Loucy (cell line): ENCODE data around the gene FHIT.

Experiments
- H2AFZ ChIP-seq: fragments of 200-600 bp; sonication (generic); 2 replicates; pipeline ENCODE4 v1.6.0; 2016; ENCODE audit warnings: antibody characterized with exemption, mild to moderate bottlenecking, low read length, moderate library complexity
- H3F3A ChIP-seq: fragments of 200-600 bp; 2 replicates; pipeline ENCODE4 v1.6.0; 2016; ENCODE audit warnings: antibody characterized with exemption, low read depth, mild to moderate bottlenecking
- H3K27me3 ChIP-seq: fragments of 200-600 bp; sonication (generic); 2 replicates; pipeline ENCODE4 v1.6.1; 2014; ENCODE audit warnings: low read length, mild to moderate bottlenecking; ENCODE audit not compliant: insufficient read depth, poor library complexity, severe bottlenecking
- H3K36me3 ChIP-seq: fragments of 200-600 bp; sonication (generic); 2 replicates; pipeline ENCODE4 v1.6.1; 2016; ENCODE audit warnings: low read length; ENCODE audit not compliant: insufficient read depth
- H3K4me1 ChIP-seq: fragments of 200-600 bp; sonication (generic); 2 replicates; pipeline ENCODE4 v1.5.1; 2014; ENCODE audit warnings: low read length, mild to moderate bottlenecking; ENCODE audit not compliant: insufficient read depth, poor library complexity, severe bottlenecking
- H3K4me2 ChIP-seq: fragments of 200-600 bp; sonication (generic); 2 replicates; pipeline ENCODE4 v1.6.0; 2014; ENCODE audit warnings: antibody characterized with exemption, low read length, low read depth, mild to moderate bottlenecking; ENCODE audit not compliant: poor library complexity, severe bottlenecking
- H3K4me3 ChIP-seq: fragments of 200-600 bp; sonication (generic); 2 replicates; pipeline ENCODE4 v1.5.1; 2014; ENCODE audit warnings: low read length, mild to moderate bottlenecking, mixed read lengths; ENCODE audit not compliant: poor library complexity, severe bottlenecking
- H3K79me2 ChIP-seq: fragments of 200-600 bp; sonication (generic); 2 replicates; pipeline ENCODE4 v1.6.1; 2014; ENCODE audit warnings: low read length; ENCODE audit not compliant: insufficient read depth
- H3K9ac ChIP-seq: fragments of 200-600 bp; sonication (generic); 2 replicates; pipeline ENCODE4 v1.6.0; 2014; ENCODE audit warnings: mild to moderate bottlenecking, low read depth, low read length, moderate library complexity; ENCODE audit not compliant: poor library complexity, severe bottlenecking
- H3K9me2 ChIP-seq: fragments of 200-600 bp; sonication (generic); replicated peaks from 2 replicates; pipeline ENCODE4 v1.6.1; 2016; ENCODE audit warnings: low read depth, low read length, mixed read lengths
- H3K9me3 ChIP-seq: fragments of 200-600 bp; sonication (generic); 2 replicates; pipeline ENCODE4 v1.6.1; 2014; ENCODE audit warnings: mild to moderate bottlenecking, antibody characterized with exemption, low read length, low read depth; ENCODE audit not compliant: insufficient read depth
- H4K20me1 ChIP-seq: fragments of 200-600 bp; sonication (generic); 2 replicates; pipeline ENCODE4 v1.6.0; 2014; ENCODE audit warnings: antibody characterized with exemption, low read length, mild to moderate bottlenecking; ENCODE audit not compliant: insufficient read depth, poor library complexity, severe bottlenecking
- EZH2phosphoT487 ChIP-seq: fragments of 200-600 bp; IDR thresholded peaks from 2 replicates; pipeline ENCODE4 v1.6.1; 2018; ENCODE audit warnings: antibody characterized with exemption, mild to moderate bottlenecking, moderate library complexity, borderline replicate concordance
- TF ChIP-seq, protein P1 (sequence below): fragments of 200-600 bp; sonication (generic); conservative IDR thresholded peaks from 2 replicates; pipeline ENCODE4 v1.5.1; 2014; ENCODE audit warnings: mild to moderate bottlenecking, antibody characterized with exemption, low read length

The FHIT gene

DNA sequence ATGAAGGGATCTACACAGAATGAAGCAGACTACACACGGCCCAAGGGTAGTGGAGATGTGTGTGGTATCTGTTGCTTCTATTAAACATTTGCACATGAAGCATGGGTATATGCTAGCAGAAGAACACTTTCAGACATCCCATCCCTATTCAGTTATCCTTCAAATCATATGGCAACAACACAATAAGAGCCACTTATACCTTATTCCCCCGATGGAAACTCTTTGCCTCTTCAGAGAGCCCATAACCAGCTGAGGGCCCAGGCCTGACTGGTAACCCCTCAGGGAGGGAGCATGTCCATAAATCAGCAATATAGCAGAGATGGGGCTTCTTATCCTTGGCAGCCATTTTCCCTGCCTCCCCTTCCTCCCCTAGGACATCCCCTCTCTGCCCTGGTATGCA lies 210.6 kb downstream of the FHIT start:
- Histone ChIP-seq H3K9ac (no peak overlapping the region), H3K9me3 (no peaks in the 10 kb centered on the region), H2AFZ (no peak overlapping the region), H3F3A (no peaks in the 10 kb centered on the region), H3K27me3 (no peaks in the 10 kb centered on the region), H3K9me2 (no peaks in the 10 kb centered on the region), H3K79me2 (no peaks in the 10 kb centered on the region), H3K4me2 (no peak overlapping the region), H4K20me1 (no peaks in the 10 kb centered on the region), H3K4me1 (no peaks in the 10 kb centered on the region), H3K36me3 (no peaks in the 10 kb centered on the region), H3K4me3 (no peak overlapping the region)
- TF ChIP-seq, protein P1, sequence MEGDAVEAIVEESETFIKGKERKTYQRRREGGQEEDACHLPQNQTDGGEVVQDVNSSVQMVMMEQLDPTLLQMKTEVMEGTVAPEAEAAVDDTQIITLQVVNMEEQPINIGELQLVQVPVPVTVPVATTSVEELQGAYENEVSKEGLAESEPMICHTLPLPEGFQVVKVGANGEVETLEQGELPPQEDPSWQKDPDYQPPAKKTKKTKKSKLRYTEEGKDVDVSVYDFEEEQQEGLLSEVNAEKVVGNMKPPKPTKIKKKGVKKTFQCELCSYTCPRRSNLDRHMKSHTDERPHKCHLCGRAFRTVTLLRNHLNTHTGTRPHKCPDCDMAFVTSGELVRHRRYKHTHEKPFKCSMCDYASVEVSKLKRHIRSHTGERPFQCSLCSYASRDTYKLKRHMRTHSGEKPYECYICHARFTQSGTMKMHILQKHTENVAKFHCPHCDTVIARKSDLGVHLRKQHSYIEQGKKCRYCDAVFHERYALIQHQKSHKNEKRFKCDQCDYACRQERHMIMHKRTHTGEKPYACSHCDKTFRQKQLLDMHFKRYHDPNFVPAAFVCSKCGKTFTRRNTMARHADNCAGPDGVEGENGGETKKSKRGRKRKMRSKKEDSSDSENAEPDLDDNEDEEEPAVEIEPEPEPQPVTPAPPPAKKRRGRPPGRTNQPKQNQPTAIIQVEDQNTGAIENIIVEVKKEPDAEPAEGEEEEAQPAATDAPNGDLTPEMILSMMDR, result no peak
- no peak for TF ChIP-seq EZH2phosphoT487

DNA sequence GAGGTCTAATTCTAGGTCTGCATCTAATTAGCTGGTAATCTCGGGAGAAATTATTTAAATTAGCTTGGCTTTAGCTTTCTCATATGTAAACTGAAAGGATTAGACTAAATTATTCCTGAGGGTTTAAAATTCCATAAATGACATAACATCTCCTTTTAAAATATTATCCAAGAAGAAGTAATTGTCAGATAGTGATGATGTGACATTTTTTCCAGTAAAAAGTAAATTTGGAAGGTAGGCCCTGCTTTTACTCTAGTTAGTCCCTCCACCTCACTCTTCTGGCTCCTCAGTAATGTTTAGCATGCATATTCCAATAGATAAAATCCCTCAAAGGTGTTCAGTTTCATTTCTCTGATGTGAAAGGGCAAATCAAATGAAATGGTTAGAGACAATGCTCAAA lies 215.7 kb downstream of the FHIT start:
- Histone ChIP-seq H2AFZ (no peak overlapping the region), H3K4me3 (no peak overlapping the region), H3F3A (no peaks in the 10 kb centered on the region), H3K9me3 (no peaks in the 10 kb centered on the region), H3K36me3 (no peaks in the 10 kb centered on the region), H3K27me3 (no peaks in the 10 kb centered on the region), H4K20me1 (no peaks in the 10 kb centered on the region), H3K9me2 (no peaks in the 10 kb centered on the region), H3K4me2 (no peak overlapping the region), H3K4me1 (no peaks in the 10 kb centered on the region), H3K9ac (no peak overlapping the region), H3K79me2 (no peaks in the 10 kb centered on the region)
- no peak for TF ChIP-seq EZH2phosphoT487
- TF ChIP-seq, protein P1, result no peak

DNA sequence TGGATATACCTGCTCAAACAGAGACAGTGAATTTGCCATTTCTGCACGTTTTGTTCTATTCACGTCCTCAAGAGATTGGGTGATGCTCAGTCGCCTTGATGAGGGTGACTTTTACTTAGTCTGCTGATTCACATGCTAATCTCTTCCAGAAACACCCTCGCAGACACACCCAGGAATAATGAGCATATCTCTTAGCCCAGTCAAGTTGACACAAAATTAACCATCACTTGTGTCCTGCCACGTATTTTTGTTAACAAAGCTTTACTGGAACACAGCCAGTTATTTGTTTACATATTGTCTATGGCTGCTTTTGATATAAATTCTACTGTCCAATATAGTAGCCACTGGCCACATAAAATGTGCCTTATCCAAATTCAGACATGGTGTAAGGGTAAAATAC lies 218.3 kb downstream of the FHIT start:
- Histone ChIP-seq H3K9ac (no peak overlapping the region), H3K79me2 (no peaks in the 10 kb centered on the region), H3K4me2 (no peak overlapping the region), H3K9me2 (no peaks in the 10 kb centered on the region), H3K4me1 (no peaks in the 10 kb centered on the region), H3K36me3 (no peaks in the 10 kb centered on the region), H3F3A (no peaks in the 10 kb centered on the region), H3K27me3 (no peaks in the 10 kb centered on the region), H4K20me1 (no peaks in the 10 kb centered on the region), H2AFZ (no peak overlapping the region), H3K4me3 (no peak overlapping the region), H3K9me3 (no peaks in the 10 kb centered on the region)
- no peak for TF ChIP-seq EZH2phosphoT487
- TF ChIP-seq, protein P1, result no peak
